IMR-90 (cell line): ENCODE results near the gene BRI3BP. TPM values are rescaled to one million over a fixed set of nuclear protein-coding genes. Genes with fewer than 3 reads are reported as not detected.
A peak's percentile ranks its signal among the peaks of the same experiment; 100 is the strongest.

Source experiments
- ATAC-seq: fragments of 200-7000 bp; cut with Tn5 transposase; 2 replicates; pipeline ENCODE4 v1.9.1; 2020; ENCODE audit warnings: low read depth, mild to moderate bottlenecking, moderate library complexity
- BruUV-seq: library from RNA; stranded (reverse); fragments of 400-500 nt; replicated peaks from 2 replicates; lab custom pipeline; 2021; lab: Mats Ljungman, UMichigan
- CTCF ChIA-PET: fragments of 300-600 bp; formaldehyde crosslinking; extraction: SDS; loops from one replicate; lab custom pipeline; 2021; ENCODE audit warnings: antibody characterized with exemption; lab: Yijun Ruan, JAX
- POLR2A ChIA-PET: fragments of 300-600 bp; sonication (Branson Sonifier 250); formaldehyde crosslinking; loops from one replicate; lab custom pipeline; 2022; ENCODE audit warnings: antibody characterized with exemption; ENCODE audit not compliant: unreplicated experiment; lab: Charles Lee
- DNase-seq: peaks from one replicate; pipeline ENCODE4 v3.0.0; 2013
- H2AFZ ChIP-seq: replicated peaks from 2 replicates; pipeline ENCODE3; 2013; ENCODE audit warnings: low read length, mild to moderate bottlenecking; ENCODE audit not compliant: poor library complexity
- H2AK5ac ChIP-seq: 2 replicates; pipeline ENCODE4 v1.6.1; 2013; ENCODE audit warnings: low read depth, low read length, inconsistent platforms
- H2AK9ac ChIP-seq: replicated peaks from 2 replicates; pipeline ENCODE3; 2013; ENCODE audit warnings: mild to moderate bottlenecking, low read depth, low read length, moderate library complexity; ENCODE audit not compliant: poor library complexity
- H2BK120ac ChIP-seq: 2 replicates; pipeline ENCODE4 v1.6.1; 2013; ENCODE audit warnings: low read depth, low read length, inconsistent platforms
- H2BK15ac ChIP-seq: 3 replicates; pipeline ENCODE4 v1.6.1; 2013; ENCODE audit warnings: low read depth, low read length, inconsistent platforms
- H2BK20ac ChIP-seq: 2 replicates; pipeline ENCODE4 v1.6.1; 2013; ENCODE audit warnings: low read depth, mild to moderate bottlenecking, inconsistent platforms, low read length, moderate library complexity
- H2BK5ac ChIP-seq: 2 replicates; pipeline ENCODE4 v1.6.1; 2013; ENCODE audit warnings: mild to moderate bottlenecking, low read depth, low read length, inconsistent platforms; ENCODE audit not compliant: poor library complexity, severe bottlenecking
- H3K14ac ChIP-seq: replicated peaks from 2 replicates; pipeline ENCODE4 v1.6.1; 2013; ENCODE audit warnings: low read depth, low read length, inconsistent platforms
- H3K18ac ChIP-seq: 2 replicates; pipeline ENCODE4 v1.6.1; 2013; ENCODE audit warnings: low read depth, low read length, control low read depth
- H3K23ac ChIP-seq: 2 replicates; pipeline ENCODE4 v1.6.1; 2013; ENCODE audit warnings: low read depth, low read length, inconsistent platforms
- H3K27ac ChIP-seq: 2 replicates; pipeline ENCODE4 v1.5.1; 2013; ENCODE audit warnings: mild to moderate bottlenecking, control low read depth, low read length; ENCODE audit not compliant: insufficient read depth
- H3K27me3 ChIP-seq: 2 replicates; pipeline ENCODE4 v1.6.1; 2013; ENCODE audit warnings: low read length; ENCODE audit not compliant: control insufficient read depth, insufficient read depth
- H3K36me3 ChIP-seq: 2 replicates; pipeline ENCODE4 v1.6.1; 2013; ENCODE audit warnings: low read length, mixed read lengths; ENCODE audit not compliant: control insufficient read depth, insufficient read depth
- H3K4ac ChIP-seq: 2 replicates; pipeline ENCODE4 v1.6.1; 2013; ENCODE audit warnings: low read depth, low read length, inconsistent platforms
- H3K4me1 ChIP-seq: 2 replicates; pipeline ENCODE4 v1.6.1; 2013; ENCODE audit warnings: low read length, mixed read lengths; ENCODE audit not compliant: control insufficient read depth, insufficient read depth
- H3K4me2 ChIP-seq: 2 replicates; pipeline ENCODE4 v1.6.1; 2013; ENCODE audit warnings: low read depth, mild to moderate bottlenecking, control low read depth, low read length, moderate library complexity
- H3K4me3 ChIP-seq: 2 replicates; pipeline ENCODE4 v1.5.1; 2013; ENCODE audit warnings: low read depth, mild to moderate bottlenecking, control low read depth, low read length, moderate library complexity; ENCODE audit not compliant: insufficient read depth
- H3K56ac ChIP-seq: 2 replicates; pipeline ENCODE4 v1.6.1; 2013; ENCODE audit warnings: low read length, inconsistent platforms; ENCODE audit not compliant: insufficient read depth; ENCODE audit errors: extremely low read depth
- H3K79me1 ChIP-seq, 2 experiments: 2 replicates each; pipeline ENCODE4 v1.6.1; 2013; ENCODE audit warnings: low read length in 2 of 2, inconsistent platforms in 1 of 2, low read depth in 1 of 2
- H3K9ac ChIP-seq: 2 replicates; pipeline ENCODE4 v1.6.1; 2013; ENCODE audit warnings: low read depth, low read length, control low read depth
- H3K9me1 ChIP-seq: 2 replicates; pipeline ENCODE4 v1.6.1; 2013; ENCODE audit warnings: low read length, inconsistent platforms; ENCODE audit not compliant: insufficient read depth
- H3K9me3 ChIP-seq: 2 replicates; pipeline ENCODE4 v1.6.1; 2013; ENCODE audit warnings: low read length; ENCODE audit not compliant: control insufficient read depth, insufficient read depth
- H4K20me1 ChIP-seq: 2 replicates; pipeline ENCODE4 v1.6.1; 2013; ENCODE audit warnings: low read length, inconsistent platforms; ENCODE audit not compliant: insufficient read depth
- H4K5ac ChIP-seq: 2 replicates; pipeline ENCODE4 v1.6.1; 2013; ENCODE audit warnings: mild to moderate bottlenecking, low read depth, low read length, control low read depth
- H4K8ac ChIP-seq, 2 experiments: 2 replicates each; pipeline ENCODE4 v1.6.1; 2013; ENCODE audit warnings: low read depth in 2 of 2, low read length in 2 of 2, control low read depth in 1 of 2, inconsistent platforms in 1 of 2
- H4K91ac ChIP-seq: 2 replicates; pipeline ENCODE4 v1.6.1; 2013; ENCODE audit warnings: low read depth, low read length, inconsistent platforms; ENCODE audit not compliant: insufficient read depth
- ELK1 ChIP-seq: fragments of 150-350 bp; IDR thresholded peaks from 2 replicates; pipeline ENCODE4 v1.6.1; 2016; ENCODE audit warnings: low read depth, mild to moderate bottlenecking, low read length, moderate library complexity, borderline replicate concordance
- MAZ ChIP-seq: IDR thresholded peaks from 2 replicates; pipeline ENCODE4 v1.6.1; 2012; ENCODE audit warnings: low read depth, mild to moderate bottlenecking, low read length, improper control_type of control experiment, moderate library complexity, borderline replicate concordance
- POLR2A ChIP-seq: IDR thresholded peaks from 2 replicates; pipeline ENCODE4 v1.6.1; 2012; ENCODE audit warnings: mild to moderate bottlenecking, low read depth, low read length
- RFX5 ChIP-seq: IDR thresholded peaks from 2 replicates; pipeline ENCODE4 v1.8.0; 2012; ENCODE audit warnings: low read depth, mild to moderate bottlenecking, low read length, moderate library complexity
- WGBS, 2 experiments: methylation state at CpG; one replicate each; pipeline versions ENCODE4 v1.1.5 to v1.1.7; 2013; ENCODE audit warnings: missing lambda C conversion rate in 2 of 2; ENCODE audit not compliant: insufficient read length in 1 of 2; ENCODE audit errors: extremely low coverage in 2 of 2; 5-methylcytosine and 5-hydroxymethylcytosine counted together
- dilution Hi-C: fragments of 300-500 bp; cut with HindIII; formaldehyde crosslinking; loops from one replicate; pipeline ENCODE4 v1.14.3; 2018; ENCODE audit warnings: low sequenced_read_pairs; ENCODE audit not compliant: unreplicated experiment
- in situ Hi-C: fragments of 300-500 bp; cut with MboI; formaldehyde crosslinking; loops from 3 replicates; pipeline ENCODE4 v1.14.3; 2019; ENCODE audit warnings: low sequenced_read_pairs, inconsistent platforms, mixed read lengths
- intact Hi-C: fragments of 100-400 bp; cut with micrococcal nuclease; formaldehyde crosslinking; loops from 2 replicates; pipeline ENCODE4 v1.10.0; 2022
- polyA plus RNA-seq, 3 experiments: library from polyadenylated mRNA; depleted of rRNA; stranded (reverse); fragments of >200 nt; gene quantifications; 2 replicates each; pipeline ENCODE4 v1.2.3, GENCODE V29; 2012; ENCODE audit warnings: low replicate concordance in 1 of 3
- total RNA-seq: library from RNA; depleted of rRNA; stranded (reverse); fragments of >200 nt; gene quantifications from 2 replicates; pipeline ENCODE4 v1.2.3, GENCODE V29; 2012
- TF ChIP-seq, protein P1 (sequence below): fragments of 150-350 bp; IDR thresholded peaks from 2 replicates; pipeline ENCODE4 v1.6.1; 2017; ENCODE audit warnings: mild to moderate bottlenecking, antibody characterized with exemption, low read length, low read depth

BRI3BP gene
- total and polyA plus RNA-seq, 2 of the 4 experiments (the other 2 are of a cell fraction): 2.5 to 2.8 TPM

- dilution Hi-C loops: no loop called here
- intact Hi-C loops: no loop called here
These were observed 13.2 kb upstream of the BRI3BP start for GRCh38 chr12:124980098-124980892.

More at GRCh38 chr12:124980098-124980892, 13.2 kb upstream of the BRI3BP start:
- ChIA-PET CTCF (no interaction called here), POLR2A (no interaction called here)
- Histone ChIP-seq H3K4me2 (no peak overlapping the region), H3K18ac (no peak overlapping the region), H3K9me3 (no peaks in the 10 kb centered on the region), H3K9ac (no peak overlapping the region), H3K36me3 (peaks cover 66% of the 10 kb centered on the region), H3K27me3 (no peaks in the 10 kb centered on the region), H3K23ac (no peak overlapping the region), H3K9me1 (peaks cover 7% of the 10 kb centered on the region; the same call in 1 of the 2 replicates), H3K14ac (no peak overlapping the region), H3K56ac (no peak overlapping the region), H3K79me1 (peaks cover 3 to 20% of the 10 kb centered on the region in 2 experiments; a peak in 3 of 4 replicates), H2BK5ac (no peak overlapping the region), H3K4ac (no peak overlapping the region), H4K20me1 (peaks cover 8% of the 10 kb centered on the region; the same call in 1 of the 2 replicates), H4K91ac (no peak overlapping the region), H2BK20ac (no peak overlapping the region), H4K5ac (no peak overlapping the region), H2AK9ac (peak overlapping the region; percentile 65), H3K4me1 (0 out of 2 replicates have a peak, but pooled peaks cover 2% of the 10 kb centered on the region), H2BK120ac (no peak overlapping the region), H4K8ac (no peak overlapping the region), H3K4me3 (no peak overlapping the region), H2AFZ (no peak overlapping the region), H2BK15ac (no peak overlapping the region), H3K27ac (no peak overlapping the region), H2AK5ac (no peak overlapping the region)
- TF ChIP-seq MAZ (no peak), ELK1 (no peak), RFX5 (no peak), POLR2A (no peak)
- TF ChIP-seq, protein P1, sequence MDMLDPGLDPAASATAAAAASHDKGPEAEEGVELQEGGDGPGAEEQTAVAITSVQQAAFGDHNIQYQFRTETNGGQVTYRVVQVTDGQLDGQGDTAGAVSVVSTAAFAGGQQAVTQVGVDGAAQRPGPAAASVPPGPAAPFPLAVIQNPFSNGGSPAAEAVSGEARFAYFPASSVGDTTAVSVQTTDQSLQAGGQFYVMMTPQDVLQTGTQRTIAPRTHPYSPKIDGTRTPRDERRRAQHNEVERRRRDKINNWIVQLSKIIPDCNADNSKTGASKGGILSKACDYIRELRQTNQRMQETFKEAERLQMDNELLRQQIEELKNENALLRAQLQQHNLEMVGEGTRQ: no peak
- DNase-seq (no peak), ATAC-seq (no peak)
- BruUV-seq: no TSS peak
- WGBS, 2 experiments: 97% methylated on average over 14 of the region's 41 CpGs; no CpG with 5 or more reads in 1 of the 2 experiments
- in situ Hi-C loops: no loop called here
